OCI-LY1 (cell line): ENCODE data around the gene SAP130.

Source experiments
- H2AFZ ChIP-seq: fragments of 200-600 bp; sonication (generic), shearing (Covaris generic); 2 replicates; pipeline ENCODE4 v1.6.0; 2014; ENCODE audit warnings: antibody characterized with exemption, mild to moderate bottlenecking, low read length
- H3F3A ChIP-seq: fragments of 200-600 bp; sonication (generic), shearing (Covaris generic); 2 replicates; pipeline ENCODE4 v1.6.0; 2014; ENCODE audit warnings: mild to moderate bottlenecking, antibody characterized with exemption, low read length, moderate library complexity; ENCODE audit not compliant: insufficient read depth
- H3K27ac ChIP-seq: fragments of 200-600 bp; sonication (generic); 2 replicates; pipeline ENCODE4 v1.5.1; 2014; ENCODE audit warnings: low read length, mixed run types, mild to moderate bottlenecking, low read depth; ENCODE audit not compliant: poor library complexity, severe bottlenecking
- H3K27me3 ChIP-seq: fragments of 200-600 bp; sonication (generic); 2 replicates; pipeline ENCODE4 v1.6.0; 2014; ENCODE audit warnings: antibody characterized with exemption, mild to moderate bottlenecking, low read length, moderate library complexity; ENCODE audit not compliant: insufficient read depth
- H3K36me3 ChIP-seq: fragments of 200-600 bp; sonication (generic); 2 replicates; pipeline ENCODE4 v1.6.1; 2014; ENCODE audit warnings: mild to moderate bottlenecking, antibody characterized with exemption, low read length, moderate library complexity, mixed read lengths; ENCODE audit not compliant: insufficient read depth
- H3K4me1 ChIP-seq: fragments of 200-600 bp; sonication (generic); 2 replicates; pipeline ENCODE4 v1.5.1; 2014; ENCODE audit warnings: mild to moderate bottlenecking, low read length, moderate library complexity; ENCODE audit not compliant: insufficient read depth, severe bottlenecking
- H3K4me2 ChIP-seq: fragments of 200-600 bp; sonication (generic), shearing (Covaris generic); 2 replicates; pipeline ENCODE4 v1.6.1; 2014; ENCODE audit warnings: low read length
- H3K4me3 ChIP-seq: fragments of 200-600 bp; sonication (generic); 2 replicates; pipeline ENCODE4 v1.5.1; 2014; ENCODE audit warnings: low read length, low read depth, mild to moderate bottlenecking, mixed read lengths; ENCODE audit not compliant: poor library complexity, severe bottlenecking
- H3K79me2 ChIP-seq: fragments of 200-600 bp; shearing (Covaris generic); 2 replicates; pipeline ENCODE4 v1.6.1; 2016; ENCODE audit warnings: mixed run types, low read length, mixed read lengths; ENCODE audit not compliant: insufficient read depth
- H3K9ac ChIP-seq: fragments of 200-600 bp; sonication (generic), shearing (Covaris generic); 2 replicates; pipeline ENCODE4 v1.6.1; 2014; ENCODE audit warnings: mild to moderate bottlenecking, low read length, mixed read lengths
- H3K9me2 ChIP-seq: fragments of 200-600 bp; sonication (generic), shearing (Covaris generic); 2 replicates; pipeline ENCODE4 v1.6.1; 2014; ENCODE audit warnings: low read depth, mild to moderate bottlenecking, low read length, mixed read lengths
- H3K9me3 ChIP-seq: fragments of 200-600 bp; shearing (Covaris generic); 2 replicates; pipeline ENCODE4 v1.6.1; 2014; ENCODE audit warnings: low read length, mixed read lengths
- H4K20me1 ChIP-seq: fragments of 200-600 bp; sonication (generic), shearing (Covaris generic); 2 replicates; pipeline ENCODE4 v1.6.0; 2016; ENCODE audit warnings: mild to moderate bottlenecking, low read length; ENCODE audit not compliant: insufficient read depth
- CTCF ChIP-seq: fragments of 200-600 bp; sonication (generic), shearing (Covaris generic); IDR thresholded peaks from 2 replicates; pipeline ENCODE4 v1.5.1; 2017; ENCODE audit warnings: mild to moderate bottlenecking, antibody characterized with exemption, low read length, moderate library complexity, mixed read lengths
- EZH2 ChIP-seq: fragments of 200-600 bp; sonication (generic), shearing (Covaris generic); IDR thresholded peaks from 2 replicates; pipeline ENCODE4 v1.8.0; 2017; ENCODE audit warnings: borderline replicate concordance, mixed run types, mild to moderate bottlenecking, antibody characterized with exemption, low read length, moderate library complexity, mixed read lengths

SAP130 gene

GRCh38 chr2:127893494-127893893, 134.4 kb downstream of the SAP130 start:
- TF ChIP-seq EZH2: no peak
- no peak for TF ChIP-seq CTCF
- H3F3A ChIP-seq: no peaks in the 10 kb centered on the region
- peaks cover 8% of the 10 kb centered on the region for H3K4me1 ChIP-seq
- H3K4me3 ChIP-seq: no peak overlapping the region
- H3K4me2 ChIP-seq: peak overlapping the region; percentile 15; the same call in 1 of the 2 replicates
- H3K79me2 ChIP-seq: no peaks in the 10 kb centered on the region
- no peak overlapping the region for H3K9ac ChIP-seq
- no peaks in the 10 kb centered on the region; the same call in 1 of the 2 replicates for H3K36me3 ChIP-seq
- H2AFZ ChIP-seq: no peak overlapping the region
- no peaks in the 10 kb centered on the region for H4K20me1 ChIP-seq
- H3K27me3 ChIP-seq: no peaks in the 10 kb centered on the region; the same call in 1 of the 2 replicates
- H3K9me2 ChIP-seq: no peaks in the 10 kb centered on the region
- H3K27ac ChIP-seq: no peak overlapping the region
- H3K9me3 ChIP-seq: no peaks in the 10 kb centered on the region

DNA sequence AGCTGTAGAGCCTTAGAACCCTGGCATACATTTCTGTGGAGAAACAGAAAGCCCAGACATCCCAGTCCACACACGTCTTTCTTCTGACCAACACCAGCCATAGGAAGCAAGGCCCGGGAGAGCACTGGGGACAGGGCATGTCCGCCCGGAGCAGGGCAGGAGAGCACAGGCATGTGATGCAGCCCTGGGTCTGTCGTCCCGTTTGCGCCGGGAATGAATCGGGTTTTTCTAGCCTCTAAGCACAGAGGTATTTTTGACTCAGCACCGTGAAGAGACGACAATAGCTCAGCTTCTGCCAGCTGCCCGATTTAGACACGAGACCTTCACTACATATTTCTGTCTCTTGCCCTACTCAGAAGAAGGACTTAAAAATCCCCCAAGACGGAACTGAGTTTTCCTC, 134.8 kb downstream of the SAP130 start:
- no peaks in the 10 kb centered on the region for H3F3A ChIP-seq
- peaks cover 2% of the 10 kb centered on the region; the same call in 1 of the 2 replicates for H3K36me3 ChIP-seq
- no peak overlapping the region for H3K9ac ChIP-seq
- H3K9me3 ChIP-seq: no peaks in the 10 kb centered on the region
- TF ChIP-seq EZH2 (no peak), CTCF (no peak)
- no peaks in the 10 kb centered on the region for H3K9me2 ChIP-seq
- peak overlapping the region; percentile 15; the same call in 1 of the 2 replicates for H3K4me2 ChIP-seq
- no peak overlapping the region for H3K27ac ChIP-seq
- no peaks in the 10 kb centered on the region; the same call in 1 of the 2 replicates for H3K27me3 ChIP-seq
- H2AFZ ChIP-seq: no peak overlapping the region
- H3K79me2 ChIP-seq: no peaks in the 10 kb centered on the region
- H4K20me1 ChIP-seq: no peaks in the 10 kb centered on the region
- no peak overlapping the region for H3K4me3 ChIP-seq
- H3K4me1 ChIP-seq: peaks cover 4% of the 10 kb centered on the region

DNA sequence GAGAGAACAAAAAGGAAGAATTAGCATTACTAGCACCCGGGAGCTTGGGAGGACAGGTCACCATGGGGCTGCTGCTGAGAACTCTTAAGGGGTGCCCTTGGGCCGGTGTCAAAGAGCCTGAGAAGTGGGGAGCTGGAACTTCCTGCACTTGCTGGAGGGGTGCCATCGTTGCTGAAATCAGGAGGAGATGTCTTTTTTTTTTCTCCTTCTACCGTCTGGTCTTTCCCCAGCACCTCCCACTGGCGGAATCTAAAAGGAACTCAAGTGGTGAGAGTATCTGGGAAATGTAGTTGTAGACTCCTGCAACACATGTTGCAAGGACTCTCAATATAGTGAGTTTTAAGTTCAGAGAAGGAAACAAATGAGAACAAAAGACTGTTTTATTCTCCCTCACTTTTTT, 136.0 kb downstream of the SAP130 start:
- H3K4me3 ChIP-seq: no peak overlapping the region
- no peak overlapping the region for H3K9ac ChIP-seq
- H3K79me2 ChIP-seq: no peaks in the 10 kb centered on the region
- no peak overlapping the region for H3K27ac ChIP-seq
- no peaks in the 10 kb centered on the region for H3K9me2 ChIP-seq
- H3K9me3 ChIP-seq: no peaks in the 10 kb centered on the region
- H3F3A ChIP-seq: no peaks in the 10 kb centered on the region
- H3K4me2 ChIP-seq: no peak overlapping the region
- no peaks in the 10 kb centered on the region for H4K20me1 ChIP-seq
- peaks cover 4% of the 10 kb centered on the region; the same call in 1 of the 2 replicates for H3K36me3 ChIP-seq
- peaks cover 9% of the 10 kb centered on the region for H3K4me1 ChIP-seq
- no peak overlapping the region for H2AFZ ChIP-seq
- no peak for TF ChIP-seq CTCF
- no peak for TF ChIP-seq EZH2
- no peaks in the 10 kb centered on the region; the same call in 1 of the 2 replicates for H3K27me3 ChIP-seq
